IMR-90 (cell line): ENCODE measurements around the gene PRDM15. TPM values are rescaled to one million over a fixed set of nuclear protein-coding genes. Genes with fewer than 3 reads are reported as not detected.

Experiments
- ATAC-seq: fragments of 200-7000 bp; cut with Tn5 transposase; 2 replicates; pipeline ENCODE4 v1.9.1; 2020; ENCODE audit warnings: low read depth, mild to moderate bottlenecking, moderate library complexity
- BruUV-seq: library from RNA; stranded (reverse); fragments of 400-500 nt; replicated peaks from 2 replicates; lab custom pipeline; 2021; lab: Mats Ljungman, UMichigan
- CTCF ChIA-PET: fragments of 300-600 bp; formaldehyde crosslinking; extraction: SDS; loops from one replicate; lab custom pipeline; 2021; ENCODE audit warnings: antibody characterized with exemption; lab: Yijun Ruan, JAX
- POLR2A ChIA-PET: fragments of 300-600 bp; sonication (Branson Sonifier 250); formaldehyde crosslinking; loops from one replicate; lab custom pipeline; 2022; ENCODE audit warnings: antibody characterized with exemption; ENCODE audit not compliant: unreplicated experiment; lab: Charles Lee
- DNase-seq: peaks from one replicate; pipeline ENCODE4 v3.0.0; 2013
- H2AFZ ChIP-seq: replicated peaks from 2 replicates; pipeline ENCODE3; 2013; ENCODE audit warnings: low read length, mild to moderate bottlenecking; ENCODE audit not compliant: poor library complexity
- H2AK5ac ChIP-seq: 2 replicates; pipeline ENCODE4 v1.6.1; 2013; ENCODE audit warnings: low read depth, low read length, inconsistent platforms
- H2AK9ac ChIP-seq: replicated peaks from 2 replicates; pipeline ENCODE3; 2013; ENCODE audit warnings: mild to moderate bottlenecking, low read depth, low read length, moderate library complexity; ENCODE audit not compliant: poor library complexity
- H2BK120ac ChIP-seq: 2 replicates; pipeline ENCODE4 v1.6.1; 2013; ENCODE audit warnings: low read depth, low read length, inconsistent platforms
- H2BK15ac ChIP-seq: 3 replicates; pipeline ENCODE4 v1.6.1; 2013; ENCODE audit warnings: low read depth, low read length, inconsistent platforms
- H2BK20ac ChIP-seq: 2 replicates; pipeline ENCODE4 v1.6.1; 2013; ENCODE audit warnings: low read depth, mild to moderate bottlenecking, inconsistent platforms, low read length, moderate library complexity
- H2BK5ac ChIP-seq: 2 replicates; pipeline ENCODE4 v1.6.1; 2013; ENCODE audit warnings: mild to moderate bottlenecking, low read depth, low read length, inconsistent platforms; ENCODE audit not compliant: poor library complexity, severe bottlenecking
- H3K14ac ChIP-seq: replicated peaks from 2 replicates; pipeline ENCODE4 v1.6.1; 2013; ENCODE audit warnings: low read depth, low read length, inconsistent platforms
- H3K18ac ChIP-seq: 2 replicates; pipeline ENCODE4 v1.6.1; 2013; ENCODE audit warnings: low read depth, low read length, control low read depth
- H3K23ac ChIP-seq: 2 replicates; pipeline ENCODE4 v1.6.1; 2013; ENCODE audit warnings: low read depth, low read length, inconsistent platforms
- H3K27ac ChIP-seq: 2 replicates; pipeline ENCODE4 v1.5.1; 2013; ENCODE audit warnings: mild to moderate bottlenecking, control low read depth, low read length; ENCODE audit not compliant: insufficient read depth
- H3K27me3 ChIP-seq: 2 replicates; pipeline ENCODE4 v1.6.1; 2013; ENCODE audit warnings: low read length; ENCODE audit not compliant: control insufficient read depth, insufficient read depth
- H3K36me3 ChIP-seq: 2 replicates; pipeline ENCODE4 v1.6.1; 2013; ENCODE audit warnings: low read length, mixed read lengths; ENCODE audit not compliant: control insufficient read depth, insufficient read depth
- H3K4ac ChIP-seq: 2 replicates; pipeline ENCODE4 v1.6.1; 2013; ENCODE audit warnings: low read depth, low read length, inconsistent platforms
- H3K4me1 ChIP-seq: 2 replicates; pipeline ENCODE4 v1.6.1; 2013; ENCODE audit warnings: low read length, mixed read lengths; ENCODE audit not compliant: control insufficient read depth, insufficient read depth
- H3K4me2 ChIP-seq: 2 replicates; pipeline ENCODE4 v1.6.1; 2013; ENCODE audit warnings: low read depth, mild to moderate bottlenecking, control low read depth, low read length, moderate library complexity
- H3K4me3 ChIP-seq: 2 replicates; pipeline ENCODE4 v1.5.1; 2013; ENCODE audit warnings: low read depth, mild to moderate bottlenecking, control low read depth, low read length, moderate library complexity; ENCODE audit not compliant: insufficient read depth
- H3K56ac ChIP-seq: 2 replicates; pipeline ENCODE4 v1.6.1; 2013; ENCODE audit warnings: low read length, inconsistent platforms; ENCODE audit not compliant: insufficient read depth; ENCODE audit errors: extremely low read depth
- H3K79me1 ChIP-seq, 2 experiments: 2 replicates each; pipeline ENCODE4 v1.6.1; 2013; ENCODE audit warnings: low read length in 2 of 2, inconsistent platforms in 1 of 2, low read depth in 1 of 2
- H3K9ac ChIP-seq: 2 replicates; pipeline ENCODE4 v1.6.1; 2013; ENCODE audit warnings: low read depth, low read length, control low read depth
- H3K9me1 ChIP-seq: 2 replicates; pipeline ENCODE4 v1.6.1; 2013; ENCODE audit warnings: low read length, inconsistent platforms; ENCODE audit not compliant: insufficient read depth
- H3K9me3 ChIP-seq: 2 replicates; pipeline ENCODE4 v1.6.1; 2013; ENCODE audit warnings: low read length; ENCODE audit not compliant: control insufficient read depth, insufficient read depth
- H4K20me1 ChIP-seq: 2 replicates; pipeline ENCODE4 v1.6.1; 2013; ENCODE audit warnings: low read length, inconsistent platforms; ENCODE audit not compliant: insufficient read depth
- H4K5ac ChIP-seq: 2 replicates; pipeline ENCODE4 v1.6.1; 2013; ENCODE audit warnings: mild to moderate bottlenecking, low read depth, low read length, control low read depth
- H4K8ac ChIP-seq, 2 experiments: 2 replicates each; pipeline ENCODE4 v1.6.1; 2013; ENCODE audit warnings: low read depth in 2 of 2, low read length in 2 of 2, control low read depth in 1 of 2, inconsistent platforms in 1 of 2
- H4K91ac ChIP-seq: 2 replicates; pipeline ENCODE4 v1.6.1; 2013; ENCODE audit warnings: low read depth, low read length, inconsistent platforms; ENCODE audit not compliant: insufficient read depth
- CHD1 ChIP-seq: IDR thresholded peaks from 2 replicates; pipeline ENCODE4 v1.6.1; 2012; ENCODE audit warnings: low read depth, low read length, improper control_type of control experiment
- WGBS, 2 experiments: methylation state at CpG; one replicate each; pipeline versions ENCODE4 v1.1.5 to v1.1.7; 2013; ENCODE audit warnings: missing lambda C conversion rate in 2 of 2; ENCODE audit not compliant: insufficient read length in 1 of 2; ENCODE audit errors: extremely low coverage in 2 of 2; 5-methylcytosine and 5-hydroxymethylcytosine counted together
- dilution Hi-C: fragments of 300-500 bp; cut with HindIII; formaldehyde crosslinking; loops from one replicate; pipeline ENCODE4 v1.14.3; 2018; ENCODE audit warnings: low sequenced_read_pairs; ENCODE audit not compliant: unreplicated experiment
- in situ Hi-C: fragments of 300-500 bp; cut with MboI; formaldehyde crosslinking; loops from 3 replicates; pipeline ENCODE4 v1.14.3; 2019; ENCODE audit warnings: low sequenced_read_pairs, inconsistent platforms, mixed read lengths
- intact Hi-C: fragments of 100-400 bp; cut with micrococcal nuclease; formaldehyde crosslinking; loops from 2 replicates; pipeline ENCODE4 v1.10.0; 2022
- polyA plus RNA-seq, 3 experiments: library from polyadenylated mRNA; depleted of rRNA; stranded (reverse); fragments of >200 nt; gene quantifications; 2 replicates each; pipeline ENCODE4 v1.2.3, GENCODE V29; 2012; ENCODE audit warnings: low replicate concordance in 1 of 3
- total RNA-seq: library from RNA; depleted of rRNA; stranded (reverse); fragments of >200 nt; gene quantifications from 2 replicates; pipeline ENCODE4 v1.2.3, GENCODE V29; 2012

PRDM15 gene
- total and polyA plus RNA-seq, 2 of the 4 experiments (the other 2 are of a cell fraction) = 7.3 to 8.8 TPM

DNA sequence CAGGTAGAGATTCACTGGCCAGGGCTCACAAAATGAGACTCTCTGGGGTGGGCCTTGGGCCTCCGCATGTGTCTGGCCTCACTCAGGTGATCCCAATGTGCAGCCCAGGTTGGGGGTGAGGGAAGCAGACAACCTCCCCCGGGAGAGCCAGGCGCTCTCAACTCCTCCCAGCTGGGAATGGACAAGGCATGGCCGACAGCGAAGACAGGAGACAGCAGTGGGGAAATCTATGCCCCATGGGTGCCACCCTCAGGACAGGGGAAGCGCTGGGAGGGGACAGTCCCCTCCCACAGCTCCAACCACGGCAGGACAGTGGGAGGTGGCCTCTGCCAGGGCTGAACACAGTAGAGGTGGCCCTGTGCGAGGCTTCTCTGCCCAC lies 47.7 kb downstream of the PRDM15 start:
- in situ Hi-C loops (no loop called here), dilution Hi-C loops (no loop called here), intact Hi-C loops (no loop called here)
- H3K18ac ChIP-seq = no peak overlapping the region
- TF ChIP-seq CHD1 = no peak
- peaks cover 0 to 7% of the 10 kb centered on the region in 2 experiments; a peak in 3 of 4 replicates for H3K79me1 ChIP-seq
- no peaks in the 10 kb centered on the region for H3K4me1 ChIP-seq
- POLR2A ChIA-PET = no interaction called here
- no peak overlapping the region for H2AFZ ChIP-seq
- H3K9ac ChIP-seq = no peak overlapping the region
- no peak overlapping the region for H2BK5ac ChIP-seq
- DNase-seq (no peak), ATAC-seq (no peak)
- H3K27me3 ChIP-seq = no peaks in the 10 kb centered on the region
- H4K5ac ChIP-seq = no peak overlapping the region
- H3K23ac ChIP-seq = no peak overlapping the region
- H3K4ac ChIP-seq = no peak overlapping the region
- H2AK5ac ChIP-seq = no peak overlapping the region
- no peak overlapping the region for H3K56ac ChIP-seq
- no peak overlapping the region for H2BK20ac ChIP-seq
- no peaks in the 10 kb centered on the region for H4K20me1 ChIP-seq
- peaks cover 16% of the 10 kb centered on the region for H3K36me3 ChIP-seq
- H3K14ac ChIP-seq = no peak overlapping the region
- 100% methylated on average over 2 of the region's 8 CpGs; no CpG with 5 or more reads in 1 of the 2 experiments for WGBS, 2 experiments
- no peaks in the 10 kb centered on the region for H3K9me3 ChIP-seq
- H4K91ac ChIP-seq = no peak overlapping the region
- no peak overlapping the region for H3K4me3 ChIP-seq
- no peak overlapping the region for H2BK15ac ChIP-seq
- no peak overlapping the region for H2AK9ac ChIP-seq
- no peak overlapping the region for H3K4me2 ChIP-seq
- H3K27ac ChIP-seq = no peak overlapping the region
- H2BK120ac ChIP-seq = no peak overlapping the region
- no TSS peak for BruUV-seq
- H3K9me1 ChIP-seq = peaks cover 12% of the 10 kb centered on the region
- no peak overlapping the region for H4K8ac ChIP-seq
- CTCF ChIA-PET = no interaction called here
